ENCODE results near the gene FNDC3B. TPM values are rescaled to one million over a fixed set of nuclear protein-coding genes. Genes with fewer than 3 reads are reported as not detected.

Gene FNDC3B
- total and polyA plus RNA-seq, 9 donors = 22.1 to 198 (median 108) TPM

GRCh38 chr3:172321035-172321434 lies 281.7 kb downstream of the FNDC3B start:
- H3K27me3 ChIP-seq = no peaks in the 10 kb centered on the region
- H3K4me1 ChIP-seq (ENCODE audit: insufficient read depth) = peaks cover 39% of the 10 kb centered on the region
- no peaks in the 10 kb centered on the region for H3K36me3 ChIP-seq
- H3K4me3 ChIP-seq = no peak overlapping the region
- intact Hi-C loops (cut with DNase I) = loop anchor here in 1 of 4 donors (10.0 kb wide), 1 partner anchor 276 kb away; no protein-coding TSS in a partner anchor
- H3K27ac ChIP-seq = no peak overlapping the region
- TF ChIP-seq EP300 (IDR thresholded peaks at IDR 0.05) (no peak), POLR2A (IDR thresholded peaks at IDR 0.05) (no peak), CTCF (IDR thresholded peaks at IDR 0.05) (no peak)
- WGBS, 3 donors = 63 to 79% (median 64%) methylated on average over 2 of the region's 2 CpGs
- no peaks in the 10 kb centered on the region for H3K9me3 ChIP-seq
- no peak for DNase-seq

GRCh38 chr3:172323894-172324610 lies 284.7 kb downstream of the FNDC3B start:
- Histone ChIP-seq H3K27me3 (no peaks in the 10 kb centered on the region), H3K9me3 (no peaks in the 10 kb centered on the region), H3K36me3 (no peaks in the 10 kb centered on the region), H3K4me1 (ENCODE audit: insufficient read depth) (peaks cover 20% of the 10 kb centered on the region), H3K27ac (peak overlapping the region; percentile 2 to 58), H3K4me3 (no peak overlapping the region)
- TF ChIP-seq EP300 (IDR thresholded peaks at IDR 0.05) (no peak), POLR2A (IDR thresholded peaks at IDR 0.05) (no peak), CTCF (IDR thresholded peaks at IDR 0.05) (no peak)
- WGBS, 3 donors = 16 to 25% (median 24%) methylated on average over 10 of the region's 10 CpGs
- intact Hi-C loops (cut with DNase I) = loop anchor here in 1 of 4 donors (10.0 kb wide), 1 partner anchor 279 kb away; no protein-coding TSS in a partner anchor
- DNase-seq = peak; percentile 71 to 83 (median 80)

DNA sequence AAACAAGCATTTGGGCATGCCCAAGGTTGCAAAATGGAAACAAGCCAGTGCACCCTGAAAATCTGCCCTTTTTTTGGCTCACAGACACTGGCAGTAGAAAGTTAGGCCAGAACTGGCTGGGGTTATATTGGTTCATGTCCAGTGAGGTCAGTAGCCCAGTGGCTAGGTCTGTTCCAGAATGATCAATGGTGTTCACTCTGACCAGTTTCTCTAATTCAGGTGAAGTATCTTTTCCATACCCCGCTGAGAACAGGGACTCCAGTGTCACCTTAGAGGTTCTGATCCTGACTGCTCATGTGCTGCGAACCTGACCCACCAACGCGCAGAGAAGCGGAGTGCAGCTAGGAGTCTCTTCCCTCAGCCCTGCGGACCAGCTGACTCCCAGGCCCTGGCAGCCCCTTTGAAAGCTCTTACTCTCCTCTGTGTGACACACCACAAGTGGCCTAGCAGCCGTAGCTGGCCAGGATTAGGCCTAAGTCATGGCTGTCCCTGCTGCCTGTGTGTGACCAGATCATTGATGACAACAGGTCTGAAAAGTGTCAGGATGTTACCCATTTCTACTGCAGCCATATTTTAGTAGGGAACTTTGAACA lies 285.3 kb downstream of the FNDC3B start:
- Histone ChIP-seq H3K4me1 (ENCODE audit: insufficient read depth) (peaks cover 16% of the 10 kb centered on the region), H3K4me3 (no peak overlapping the region), H3K27me3 (no peaks in the 10 kb centered on the region), H3K36me3 (no peaks in the 10 kb centered on the region), H3K27ac (peak overlapping the region in 1 of 2 donors; percentile 23), H3K9me3 (no peaks in the 10 kb centered on the region)
- DNase-seq = peak in 4 of 5 donors; percentile 48 to 61 (median 56)
- intact Hi-C loops (cut with DNase I) = loop anchor here in 2 of 4 donors (5.0 to 10.0 kb wide), 2 partner anchors 117 to 280 kb away; no protein-coding TSS in a partner anchor
- TF ChIP-seq EP300 (IDR thresholded peaks at IDR 0.05) = no peak
- no peak for TF ChIP-seq CTCF (IDR thresholded peaks at IDR 0.05)
- no peak for TF ChIP-seq POLR2A (IDR thresholded peaks at IDR 0.05)
- 77 to 79% (median 79%) methylated on average over 7 of the region's 7 CpGs for WGBS, 3 donors

DNA sequence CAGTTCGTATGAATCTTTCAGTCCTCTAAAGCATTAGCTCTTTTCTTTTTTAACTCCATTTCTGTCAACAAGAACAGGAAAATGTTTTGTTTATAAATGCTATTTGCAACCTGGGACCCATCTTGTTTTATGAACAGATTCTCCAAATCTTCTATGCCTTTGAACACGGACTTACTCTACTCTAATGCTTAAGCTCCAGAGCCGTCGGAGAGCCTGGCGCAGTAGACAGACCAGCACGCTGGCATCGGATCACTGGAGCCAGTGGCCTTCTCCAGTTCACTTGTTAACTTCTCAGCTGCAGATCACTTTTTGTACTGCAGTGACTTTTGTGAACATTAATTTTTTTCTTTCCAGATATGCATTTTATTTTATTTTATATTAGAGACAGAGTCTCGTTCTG lies 286.1 kb downstream of the FNDC3B start:
- intact Hi-C loops (cut with DNase I) = loop anchor here in 2 of 4 donors (5.0 to 10.0 kb wide), 2 partner anchors 118 to 281 kb away; no protein-coding TSS in a partner anchor
- Histone ChIP-seq H3K9me3 (no peaks in the 10 kb centered on the region), H3K4me3 (no peak overlapping the region)

More for the DNA sequence above, 286.1 kb downstream of the FNDC3B start:
- Histone ChIP-seq H3K4me1 (ENCODE audit: insufficient read depth) (peaks cover 14% of the 10 kb centered on the region), H3K27ac (no peak overlapping the region), H3K27me3 (no peaks in the 10 kb centered on the region), H3K36me3 (no peaks in the 10 kb centered on the region)
- no peak for TF ChIP-seq CTCF (IDR thresholded peaks at IDR 0.05)
- TF ChIP-seq POLR2A (IDR thresholded peaks at IDR 0.05) = no peak
- no peak for TF ChIP-seq EP300 (IDR thresholded peaks at IDR 0.05)
- WGBS, 3 donors = 83 to 88% (median 86%) methylated on average over 8 of the region's 8 CpGs
- DNase-seq = no peak
